IPS-20b (cell line): ENCODE results near the gene NMRK2.
"Not testable (repeated sequence)": the region's sequence is repeated elsewhere in the genome, so short reads cannot be mapped to it uniquely, and the experiment has no call there.

Experiments
- H3K27ac ChIP-seq: one replicate; pipeline ENCODE4 v1.5.1; 2013; ENCODE audit warnings: low read length
- H3K27me3 ChIP-seq: 2 replicates; pipeline ENCODE4 v1.6.1; 2013; ENCODE audit warnings: mild to moderate bottlenecking, low read length, inconsistent platforms; ENCODE audit not compliant: insufficient read depth
- H3K36me3 ChIP-seq: 2 replicates; pipeline ENCODE4 v1.6.1; 2013; ENCODE audit warnings: low read depth, mild to moderate bottlenecking, inconsistent platforms, low read length, moderate library complexity; ENCODE audit not compliant: insufficient read depth
- H3K4me1 ChIP-seq: 2 replicates; pipeline ENCODE4 v1.6.1; 2013; ENCODE audit warnings: mild to moderate bottlenecking, control low read depth, inconsistent platforms, low read length, moderate library complexity; ENCODE audit not compliant: insufficient read depth
- H3K4me3 ChIP-seq: 2 replicates; pipeline ENCODE4 v1.5.1; 2013; ENCODE audit warnings: mild to moderate bottlenecking, low read length, inconsistent platforms
- H3K9ac ChIP-seq: 2 replicates; pipeline ENCODE4 v1.6.1; 2013; ENCODE audit warnings: low read depth, mild to moderate bottlenecking, inconsistent platforms, low read length, moderate library complexity
- H3K9me3 ChIP-seq: 2 replicates; pipeline ENCODE4 v1.6.1; 2013; ENCODE audit warnings: mild to moderate bottlenecking, low read depth, low read length, inconsistent platforms; ENCODE audit not compliant: insufficient read depth

The NMRK2 gene

GRCh38 chr19:3932931-3933810 lies at the start of gene NMRK2:
TSS of gene NMRK2 (plus strand) at chr19:3933069. CDS start at chr19:3933672, 603 bp downstream.
- Histone ChIP-seq H3K9me3 (no peaks in the 10 kb centered on the region), H3K4me3 (peak within 1 kb of the TSS; percentile 79), H3K36me3 (peaks cover 6% of the 10 kb centered on the region; the same call in 1 of the 2 replicates), H3K27me3 (peaks cover 5% of the 10 kb centered on the region), H3K4me1 (no peaks in the 10 kb centered on the region), H3K27ac (peak within 1 kb of the TSS; percentile 92), H3K9ac (peak within 1 kb of the TSS; percentile 86)

- Histone ChIP-seq H3K9me3 (no peaks in the 10 kb centered on the region), H3K4me3 (no peak overlapping the region), H3K36me3 (peaks cover 3% of the 10 kb centered on the region; the same call in 1 of the 2 replicates), H3K4me1 (no peaks in the 10 kb centered on the region), H3K27me3 (no peaks in the 10 kb centered on the region), H3K27ac (no peak overlapping the region), H3K9ac (no peak overlapping the region)
These were observed 42.3 kb upstream of the NMRK2 start for GRCh38 chr19:3890591-3890990.

- peaks cover 8% of the 10 kb centered on the region for H3K9me3 ChIP-seq
- no peak overlapping the region for H3K9ac ChIP-seq
- H3K27ac ChIP-seq, result no peak overlapping the region
- H3K4me1 ChIP-seq, result no peaks in the 10 kb centered on the region
- H3K36me3 ChIP-seq, result peaks cover 8% of the 10 kb centered on the region; the same call in 1 of the 2 replicates
- H3K27me3 ChIP-seq, result no peaks in the 10 kb centered on the region
- no peak overlapping the region for H3K4me3 ChIP-seq
These were observed 39.2 kb upstream of the NMRK2 start for GRCh38 chr19:3893509-3894179.

GRCh38 chr19:3894959-3895358 lies 37.9 kb upstream of the NMRK2 start:
- H3K27me3 ChIP-seq, H3K4me1 ChIP-seq: not testable (repeated sequence)
- H3K36me3 ChIP-seq, result peaks cover 11% of the 10 kb centered on the region; the same call in 1 of the 2 replicates

GRCh38 chr19:3895788-3896187 lies 37.1 kb upstream of the NMRK2 start:
- H3K27me3 ChIP-seq, result no peaks in the 10 kb centered on the region
- H3K9ac ChIP-seq, result no peak overlapping the region
- no peaks in the 10 kb centered on the region for H3K4me1 ChIP-seq
- no peak overlapping the region for H3K27ac ChIP-seq
- H3K9me3 ChIP-seq, result peaks cover 9% of the 10 kb centered on the region
- no peak overlapping the region for H3K4me3 ChIP-seq
- peaks cover 11% of the 10 kb centered on the region; the same call in 1 of the 2 replicates for H3K36me3 ChIP-seq

More at GRCh38 chr19:3894959-3895358, 37.9 kb upstream of the NMRK2 start:
- not testable (repeated sequence) for H3K9me3 ChIP-seq, H3K27ac ChIP-seq, H3K9ac ChIP-seq, H3K4me3 ChIP-seq

GRCh38 chr19:3897936-3898335 lies 34.9 kb upstream of the NMRK2 start:
- H3K27me3 ChIP-seq, result no peaks in the 10 kb centered on the region
- H3K4me3 ChIP-seq, result no peak overlapping the region
- peaks cover 9% of the 10 kb centered on the region for H3K9me3 ChIP-seq
- no peak overlapping the region for H3K27ac ChIP-seq
- H3K36me3 ChIP-seq, result peaks cover 18% of the 10 kb centered on the region; the same call in 1 of the 2 replicates
- no peak overlapping the region for H3K9ac ChIP-seq
- H3K4me1 ChIP-seq, result no peaks in the 10 kb centered on the region

GRCh38 chr19:3898426-3898825 lies 34.4 kb upstream of the NMRK2 start:
- H3K4me1 ChIP-seq, result no peaks in the 10 kb centered on the region
- no peak overlapping the region for H3K4me3 ChIP-seq
- no peak overlapping the region for H3K9ac ChIP-seq
- H3K27me3 ChIP-seq, result no peaks in the 10 kb centered on the region
- H3K27ac ChIP-seq, result no peak overlapping the region
- peaks cover 18% of the 10 kb centered on the region; the same call in 1 of the 2 replicates for H3K36me3 ChIP-seq
- H3K9me3 ChIP-seq, result peaks cover 9% of the 10 kb centered on the region

GRCh38 chr19:3899531-3900294 lies 33.2 kb upstream of the NMRK2 start:
- Histone ChIP-seq H3K9ac (no peak overlapping the region), H3K36me3 (peaks cover 22% of the 10 kb centered on the region; the same call in 1 of the 2 replicates), H3K27ac (no peak overlapping the region), H3K9me3 (peaks cover 9% of the 10 kb centered on the region), H3K27me3 (no peaks in the 10 kb centered on the region), H3K4me1 (no peaks in the 10 kb centered on the region), H3K4me3 (no peak overlapping the region)

- no peak overlapping the region for H3K9ac ChIP-seq
These were observed 30.4 kb upstream of the NMRK2 start for GRCh38 chr19:3902317-3902973.

GRCh38 chr19:3904233-3904632 lies 28.6 kb upstream of the NMRK2 start:
- no peaks in the 10 kb centered on the region for H3K4me1 ChIP-seq
- H3K4me3 ChIP-seq, result no peak overlapping the region
- H3K27me3 ChIP-seq, result no peaks in the 10 kb centered on the region
- no peak overlapping the region for H3K9ac ChIP-seq
- no peaks in the 10 kb centered on the region for H3K9me3 ChIP-seq
- peaks cover 23% of the 10 kb centered on the region; the same call in 1 of the 2 replicates for H3K36me3 ChIP-seq
- no peak overlapping the region for H3K27ac ChIP-seq

More at GRCh38 chr19:3902317-3902973, 30.4 kb upstream of the NMRK2 start:
- Histone ChIP-seq H3K36me3 (peaks cover 32% of the 10 kb centered on the region; the same call in 1 of the 2 replicates), H3K4me1 (no peaks in the 10 kb centered on the region), H3K4me3 (no peak overlapping the region), H3K9me3 (peaks cover 9% of the 10 kb centered on the region), H3K27ac (no peak overlapping the region), H3K27me3 (no peaks in the 10 kb centered on the region)
